NCI-H748 treated with DMSO at 0.1 percent for 48 hours (cell line): ENCODE measurements around the gene LTBP1.
"Not testable (repeated sequence)": the region's sequence is repeated elsewhere in the genome, so short reads cannot be mapped to it uniquely, and the experiment has no call there.

ENCODE experiments used
- DNase-seq: peaks from one replicate; lab custom pipeline; 2025; lab: John Stamatoyannopoulos, UW

LTBP1 gene

GRCh38 chr2:33433279-33434235 lies 486.8 kb downstream of the LTBP1 start:
- no peak for DNase-seq

DNA sequence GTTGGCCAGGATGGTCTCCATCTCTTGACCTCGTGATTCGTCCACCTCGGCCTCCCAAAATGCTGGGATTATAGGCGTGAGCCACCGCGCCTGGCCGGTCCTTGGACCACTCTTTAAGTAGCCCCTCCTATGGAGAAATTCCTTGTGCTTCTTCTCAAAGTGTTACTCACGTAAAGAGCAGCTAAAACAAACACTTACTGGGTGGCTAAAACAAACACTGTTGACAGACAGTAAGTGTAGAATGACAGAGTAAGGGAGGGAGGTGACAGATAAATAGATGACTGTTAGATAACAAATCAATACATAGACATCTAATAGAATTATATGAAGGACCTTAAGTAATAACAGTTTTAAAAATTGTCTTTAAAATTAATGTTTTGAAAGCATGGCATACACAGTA lies 488.8 kb downstream of the LTBP1 start:
- DNase-seq: no peak

DNA sequence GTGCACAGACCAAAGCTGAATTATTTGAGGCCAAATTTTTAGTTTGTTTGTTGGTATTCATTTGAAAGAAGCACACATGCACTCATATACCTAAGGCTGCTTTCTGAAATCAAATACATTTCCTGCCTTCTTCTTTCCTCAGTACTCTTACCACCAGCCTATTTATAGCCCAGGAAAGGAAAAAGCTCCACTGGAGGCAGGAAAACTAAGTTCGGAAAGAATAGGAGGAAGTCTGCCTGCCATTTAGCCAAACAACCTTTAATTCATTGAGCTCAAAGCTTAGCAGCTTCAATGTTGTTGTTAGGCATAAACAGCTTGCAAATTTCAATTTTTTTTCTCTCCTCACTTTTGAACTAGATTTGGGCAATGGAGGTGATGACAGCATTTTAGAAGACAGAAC lies 489.3 kb downstream of the LTBP1 start:
- no peak for DNase-seq

GRCh38 chr2:33437297-33437696 lies 490.5 kb downstream of the LTBP1 start:
- DNase-seq: no peak

GRCh38 chr2:33437815-33438214 lies 491.1 kb downstream of the LTBP1 start:
- DNase-seq: no peak

GRCh38 chr2:33441235-33441810 lies 494.6 kb downstream of the LTBP1 start:
- no peak for DNase-seq

DNA sequence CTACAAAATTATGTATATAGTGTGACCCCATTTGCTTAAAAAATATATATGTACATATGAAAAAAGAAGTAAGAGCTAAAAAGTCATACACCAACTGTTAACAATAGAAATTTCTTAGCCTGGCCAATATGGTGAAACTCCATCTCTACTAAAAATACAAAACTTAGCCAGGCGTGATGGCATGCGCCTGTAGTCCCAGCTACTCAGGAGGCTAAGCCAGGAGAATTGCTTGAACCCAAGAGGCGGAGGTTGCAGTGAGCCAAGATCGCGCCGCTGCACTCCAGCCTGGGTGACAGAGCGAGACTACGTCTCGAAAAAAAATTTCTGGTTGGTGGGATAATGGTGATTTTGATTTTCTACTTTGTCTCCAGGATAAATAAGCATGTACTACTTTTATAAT lies 495.3 kb downstream of the LTBP1 start:
- DNase-seq: not testable (repeated sequence)

- no peak for DNase-seq
Observed at GRCh38 chr2:33442528-33443079, 495.9 kb downstream of the LTBP1 start.

DNA sequence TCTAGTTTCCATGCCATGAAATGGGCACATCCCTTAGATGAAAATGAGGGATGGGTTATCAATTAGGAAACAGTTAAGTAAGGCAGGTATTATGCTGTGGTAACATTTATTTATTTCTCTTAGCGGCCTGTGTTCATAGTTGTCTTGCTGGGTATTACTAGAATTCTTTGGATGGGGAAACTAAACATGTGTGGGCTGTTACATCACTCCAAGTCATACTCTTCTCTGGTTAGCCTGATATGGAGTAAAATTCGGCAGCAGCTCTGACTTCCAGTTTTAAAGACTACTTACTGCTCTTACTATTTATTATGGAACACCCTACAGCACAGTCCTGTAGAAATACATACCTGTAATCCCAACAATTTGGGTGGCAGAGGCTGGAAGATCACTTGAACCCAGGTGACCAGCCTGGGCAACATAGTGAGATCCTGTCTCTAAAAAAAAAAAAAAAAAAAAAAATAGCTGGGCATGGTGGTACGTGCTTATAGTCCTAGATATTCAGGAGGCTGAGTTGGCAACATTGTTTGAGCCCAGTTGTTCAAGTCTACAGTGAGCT lies 496.6 kb downstream of the LTBP1 start:
- DNase-seq: no peak

DNA sequence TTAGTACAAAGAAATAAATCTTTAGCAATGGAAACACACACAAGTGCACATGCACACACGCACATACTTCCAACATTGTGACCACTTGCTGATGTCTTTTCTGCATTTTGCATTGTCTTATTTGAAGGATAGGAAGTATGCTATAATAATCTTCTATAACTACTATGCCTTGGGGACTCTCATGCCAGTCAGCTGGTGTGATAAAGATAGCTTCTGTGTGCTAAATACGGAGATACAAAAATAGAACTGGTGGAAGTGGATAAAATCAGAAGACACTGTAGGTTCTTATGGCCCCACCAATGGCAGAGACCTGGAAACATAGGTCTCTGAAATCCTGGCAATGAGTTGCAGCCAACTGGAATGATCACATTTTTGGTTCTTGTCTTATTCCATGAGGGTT lies 498.2 kb downstream of the LTBP1 start:
- no peak for DNase-seq

- no peak for DNase-seq
Observed at GRCh38 chr2:33448220-33448899, 501.6 kb downstream of the LTBP1 start.
